OCI-LY7 (cell line): ENCODE data around the gene VAT1. TPM values are rescaled to one million over a fixed set of nuclear protein-coding genes. Genes with fewer than 3 reads are reported as not detected.

ENCODE experiments used
- BruUV-seq: library from RNA; stranded (reverse); fragments of 400-500 nt; replicated peaks from 2 replicates; lab custom pipeline; 2021; lab: Mats Ljungman, UMichigan
- CTCF ChIA-PET: fragments of 300-600 bp; sonication (Branson Sonifier 250); formaldehyde crosslinking; loops from one replicate; lab custom pipeline; 2022; ENCODE audit warnings: antibody characterized with exemption; ENCODE audit not compliant: unreplicated experiment; lab: Charles Lee
- POLR2A ChIA-PET: fragments of 300-600 bp; sonication (Branson Sonifier 250); formaldehyde crosslinking; loops from one replicate; lab custom pipeline; 2022; ENCODE audit warnings: antibody characterized with exemption; lab: Charles Lee
- DNase-seq: peaks from one replicate; pipeline ENCODE4 v3.0.0-alpha.2; 2015; ENCODE audit warnings: low spot score
- H2AFZ ChIP-seq: fragments of 200-600 bp; sonication (generic), shearing (Covaris generic); 2 replicates; pipeline ENCODE4 v1.6.1; 2014; ENCODE audit warnings: mild to moderate bottlenecking, antibody characterized with exemption, low read length, moderate library complexity
- H3K27ac ChIP-seq: fragments of 200-600 bp; sonication (generic); 2 replicates; pipeline ENCODE4 v1.5.1; 2014; ENCODE audit warnings: mixed run types, low read depth, mild to moderate bottlenecking, moderate library complexity, low read length, inconsistent platforms; ENCODE audit not compliant: poor library complexity, severe bottlenecking
- H3K36me3 ChIP-seq: fragments of 200-600 bp; sonication (generic); 2 replicates; pipeline ENCODE4 v1.6.1; 2014; ENCODE audit warnings: mild to moderate bottlenecking, antibody characterized with exemption, low read length, moderate library complexity, mixed read lengths; ENCODE audit not compliant: insufficient read depth
- H3K4me1 ChIP-seq: fragments of 200-600 bp; sonication (generic); 2 replicates; pipeline ENCODE4 v1.5.1; 2014; ENCODE audit warnings: mild to moderate bottlenecking, low read length; ENCODE audit not compliant: insufficient read depth, poor library complexity, severe bottlenecking
- H3K4me2 ChIP-seq: fragments of 200-600 bp; sonication (generic); 2 replicates; pipeline ENCODE4 v1.6.1; 2014; ENCODE audit warnings: mild to moderate bottlenecking, low read length
- H3K4me3 ChIP-seq: fragments of 200-600 bp; sonication (generic); 2 replicates; pipeline ENCODE4 v1.5.1; 2014; ENCODE audit warnings: mild to moderate bottlenecking, low read depth, low read length; ENCODE audit not compliant: poor library complexity, severe bottlenecking
- H3K79me2 ChIP-seq: fragments of 200-600 bp; sonication (generic); 2 replicates; pipeline ENCODE4 v1.6.1; 2016; ENCODE audit warnings: low read depth, mild to moderate bottlenecking, low read length, moderate library complexity, mixed read lengths; ENCODE audit not compliant: insufficient read depth
- H3K9me2 ChIP-seq: fragments of 200-600 bp; sonication (generic); 2 replicates; pipeline ENCODE4 v1.6.1; 2016; ENCODE audit warnings: mild to moderate bottlenecking, low read length, mixed read lengths; ENCODE audit not compliant: insufficient read depth
- H3K9me3 ChIP-seq: fragments of 200-600 bp; sonication (generic); 2 replicates; pipeline ENCODE4 v1.6.1; 2014; ENCODE audit warnings: mild to moderate bottlenecking, mixed run types, low read length, mixed read lengths
- H4K20me1 ChIP-seq: fragments of 200-600 bp; sonication (generic); 2 replicates; pipeline ENCODE4 v1.6.1; 2014; ENCODE audit warnings: mild to moderate bottlenecking, antibody characterized with exemption, low read length, moderate library complexity, mixed read lengths; ENCODE audit not compliant: insufficient read depth
- EZH2phosphoT487 ChIP-seq: fragments of 200-600 bp; sonication (generic); IDR thresholded peaks from 2 replicates; pipeline ENCODE4 v1.6.1; 2018; ENCODE audit warnings: low read depth, borderline replicate concordance, mild to moderate bottlenecking, mixed run types, antibody characterized with exemption, low read length, moderate library complexity, mixed read lengths
- intact Hi-C: fragments of 100-400 bp; cut with micrococcal nuclease; formaldehyde crosslinking; loops from one replicate; pipeline ENCODE4 v1.10.0; 2022; ENCODE audit not compliant: unreplicated experiment
- total RNA-seq, 2 experiments: library from RNA; depleted of rRNA in 1 of 2; stranded (reverse); fragments of >200 nt in 1 of 2; shearing (Covaris generic) in 1 of 2; gene quantifications; 2 replicates each; pipeline ENCODE4 v1.2.3, GENCODE V29; 2014 to 2022
- TF ChIP-seq, protein P1 (sequence below): fragments of 200-600 bp; sonication (generic); conservative IDR thresholded peaks from 2 replicates; pipeline ENCODE4 v1.5.1; 2014; ENCODE audit warnings: mild to moderate bottlenecking, antibody characterized with exemption, low read length, moderate library complexity, mixed read lengths

The VAT1 gene
- total RNA-seq, 2 experiments from 2014 or later = 26.2 to 51.3 TPM

DNA sequence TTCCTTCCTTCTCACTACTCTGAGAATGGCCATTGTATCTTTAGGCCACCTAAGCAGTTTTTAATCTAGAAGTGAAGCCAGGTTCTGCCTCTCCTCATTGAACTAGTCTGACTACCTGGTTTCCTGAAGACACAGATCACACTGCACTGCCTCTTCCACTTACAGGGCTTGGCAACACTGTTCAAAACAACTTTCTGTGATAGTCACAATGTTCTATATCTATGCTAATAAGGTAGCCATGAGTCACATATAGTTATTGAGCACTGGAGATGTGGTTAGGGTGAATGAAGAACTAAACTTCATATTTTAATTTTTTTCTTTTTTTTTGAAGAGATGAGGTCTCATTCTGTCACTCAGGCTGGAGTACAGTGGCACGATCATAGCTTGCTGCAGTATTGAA is 29.8 kb upstream of the VAT1 start:
- no peaks in the 10 kb centered on the region for H3K9me2 ChIP-seq
- BruUV-seq = no TSS peak

DNA sequence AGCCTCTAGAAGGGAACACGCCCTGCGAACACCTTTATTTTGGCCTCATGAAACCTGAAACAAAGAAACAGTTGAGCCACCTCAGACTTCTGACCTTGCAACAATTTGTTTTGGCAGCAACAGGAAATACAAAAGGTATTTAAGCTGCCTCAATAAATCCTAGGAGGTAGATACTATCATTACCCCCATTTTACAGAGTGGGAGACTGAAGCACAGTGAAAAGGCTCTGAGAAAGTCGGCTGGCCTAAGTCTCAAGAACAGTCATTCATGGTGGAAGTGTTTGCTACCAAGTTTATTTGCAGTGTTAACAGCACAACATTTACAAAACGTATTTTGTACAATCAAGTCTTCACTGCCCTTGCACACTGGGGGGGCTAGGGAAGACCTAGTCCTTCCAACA is 21.8 kb upstream of the VAT1 start:
- TF ChIP-seq, protein P1, sequence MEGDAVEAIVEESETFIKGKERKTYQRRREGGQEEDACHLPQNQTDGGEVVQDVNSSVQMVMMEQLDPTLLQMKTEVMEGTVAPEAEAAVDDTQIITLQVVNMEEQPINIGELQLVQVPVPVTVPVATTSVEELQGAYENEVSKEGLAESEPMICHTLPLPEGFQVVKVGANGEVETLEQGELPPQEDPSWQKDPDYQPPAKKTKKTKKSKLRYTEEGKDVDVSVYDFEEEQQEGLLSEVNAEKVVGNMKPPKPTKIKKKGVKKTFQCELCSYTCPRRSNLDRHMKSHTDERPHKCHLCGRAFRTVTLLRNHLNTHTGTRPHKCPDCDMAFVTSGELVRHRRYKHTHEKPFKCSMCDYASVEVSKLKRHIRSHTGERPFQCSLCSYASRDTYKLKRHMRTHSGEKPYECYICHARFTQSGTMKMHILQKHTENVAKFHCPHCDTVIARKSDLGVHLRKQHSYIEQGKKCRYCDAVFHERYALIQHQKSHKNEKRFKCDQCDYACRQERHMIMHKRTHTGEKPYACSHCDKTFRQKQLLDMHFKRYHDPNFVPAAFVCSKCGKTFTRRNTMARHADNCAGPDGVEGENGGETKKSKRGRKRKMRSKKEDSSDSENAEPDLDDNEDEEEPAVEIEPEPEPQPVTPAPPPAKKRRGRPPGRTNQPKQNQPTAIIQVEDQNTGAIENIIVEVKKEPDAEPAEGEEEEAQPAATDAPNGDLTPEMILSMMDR = no peak
- TF ChIP-seq EZH2phosphoT487 = no peak
- no TSS peak for BruUV-seq

More for the DNA sequence above, 29.8 kb upstream of the VAT1 start:
- TF ChIP-seq, protein P1 = no peak
- no peak for TF ChIP-seq EZH2phosphoT487
- POLR2A ChIA-PET = no interaction called here
- CTCF ChIA-PET = no interaction called here
- H2AFZ ChIP-seq = no peak overlapping the region
- H3K27ac ChIP-seq = no peak overlapping the region
- H3K79me2 ChIP-seq = no peaks in the 10 kb centered on the region
- H3K9me3 ChIP-seq = no peaks in the 10 kb centered on the region
- H3K36me3 ChIP-seq = peaks cover 99% of the 10 kb centered on the region
- no peak overlapping the region for H3K4me2 ChIP-seq
- H3K4me1 ChIP-seq = no peaks in the 10 kb centered on the region
- intact Hi-C loops = no loop called here
- no peak overlapping the region for H3K4me3 ChIP-seq
- no peaks in the 10 kb centered on the region for H4K20me1 ChIP-seq
- no peak for DNase-seq

DNA sequence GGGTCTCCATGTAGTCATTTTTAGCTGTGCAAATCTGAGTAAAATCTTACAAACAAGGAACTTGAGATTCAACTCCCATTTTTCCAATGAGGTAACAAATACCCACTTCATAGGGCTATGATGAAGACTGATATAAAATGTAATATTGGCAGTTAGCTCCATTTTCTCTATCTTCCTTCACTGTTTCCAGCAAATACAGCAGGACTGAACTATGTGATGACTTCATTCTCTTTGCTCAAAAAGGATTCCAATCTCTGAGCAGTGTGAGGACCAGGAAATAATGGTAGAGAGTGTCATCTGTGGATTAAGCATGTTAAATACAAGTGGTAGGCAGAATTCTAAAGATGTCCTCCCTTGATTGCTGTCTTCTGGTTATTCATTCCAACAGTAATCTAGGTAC is 21.1 kb upstream of the VAT1 start:
- DNase-seq = no peak
- intact Hi-C loops = no loop called here
- H3K4me3 ChIP-seq = no peak overlapping the region
- no peak overlapping the region for H2AFZ ChIP-seq
- no peak for TF ChIP-seq EZH2phosphoT487
- TF ChIP-seq, protein P1 = no peak
- no peak overlapping the region for H3K27ac ChIP-seq
- no peaks in the 10 kb centered on the region for H3K9me3 ChIP-seq
- H3K36me3 ChIP-seq = peaks cover 56% of the 10 kb centered on the region
- CTCF ChIA-PET = no interaction called here
- no peaks in the 10 kb centered on the region for H4K20me1 ChIP-seq
- H3K79me2 ChIP-seq = no peaks in the 10 kb centered on the region
- no peak overlapping the region for H3K4me2 ChIP-seq
- H3K9me2 ChIP-seq = no peaks in the 10 kb centered on the region
- POLR2A ChIA-PET = no interaction called here
- no peaks in the 10 kb centered on the region for H3K4me1 ChIP-seq
- BruUV-seq = no TSS peak

More for the DNA sequence above, 21.8 kb upstream of the VAT1 start:
- Histone ChIP-seq H3K36me3 (peaks cover 63% of the 10 kb centered on the region), H2AFZ (no peak overlapping the region), H3K9me2 (no peaks in the 10 kb centered on the region), H3K9me3 (no peaks in the 10 kb centered on the region), H3K79me2 (no peaks in the 10 kb centered on the region), H4K20me1 (no peaks in the 10 kb centered on the region), H3K4me2 (no peak overlapping the region), H3K4me3 (no peak overlapping the region), H3K27ac (no peak overlapping the region), H3K4me1 (no peaks in the 10 kb centered on the region)
- ChIA-PET POLR2A (interaction anchor here (0.7 to 0.8 kb wide), 3 partner anchors 11 to 173 kb away, joined by 3 to 4 read pairs (median 4); no protein-coding TSS in a partner anchor), CTCF (no interaction called here)
- no peak for DNase-seq
- intact Hi-C loops = no loop called here
